ENCODE measurements around the gene CES2. TPM values are rescaled to one million over a fixed set of nuclear protein-coding genes. Genes with fewer than 3 reads are reported as not detected.
A peak's percentile ranks its signal among the peaks of the same experiment; 100 is the strongest.

CES2 gene
- total RNA-seq, 1 donor from 2014 or later: 88.5 TPM

DNA sequence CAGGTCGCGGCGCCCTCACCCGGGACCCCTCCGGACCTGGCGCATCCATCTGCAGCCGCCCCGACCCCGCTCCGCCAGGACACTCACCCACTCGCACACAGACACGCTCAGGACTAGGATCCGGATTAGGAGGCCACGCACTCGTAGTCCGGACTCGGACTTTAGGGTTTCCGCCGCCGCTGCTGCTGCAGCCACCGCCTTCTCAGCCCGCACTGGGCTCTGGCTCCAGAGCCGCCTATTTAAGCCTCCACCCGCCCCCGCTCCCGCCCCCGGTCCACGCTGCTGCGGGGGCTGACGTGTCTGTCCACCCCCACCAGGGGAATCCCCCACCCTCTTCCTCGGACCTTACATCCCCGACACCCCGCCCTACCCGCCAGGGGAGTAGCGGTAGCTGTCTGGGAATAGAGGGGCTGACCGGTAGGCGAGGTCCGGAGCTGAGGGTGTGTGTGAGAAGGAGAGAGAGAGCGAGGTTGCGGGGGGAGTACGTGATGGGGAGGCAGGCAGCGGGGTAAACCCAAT, 9.9 kb upstream of the CES2 start, which contains the start of gene RRAD:
Gene RRAD, minus strand, starts transcription at position 214 of the 519 bp plus-strand sequence. CDS start 356 bp downstream, outside the sequence.
- H3K27ac ChIP-seq (replicated peaks): peak within 1 kb of the TSS; percentile 96
- peak within 1 kb of the TSS; percentile 80 for H3K4me3 ChIP-seq
- H3K36me3 ChIP-seq: peaks cover 22% of the 10 kb centered on the region
- peak; percentile 68 for DNase-seq
- intact Hi-C loops (cut with micrococcal nuclease): no loop called here
- TF ChIP-seq, protein P1, sequence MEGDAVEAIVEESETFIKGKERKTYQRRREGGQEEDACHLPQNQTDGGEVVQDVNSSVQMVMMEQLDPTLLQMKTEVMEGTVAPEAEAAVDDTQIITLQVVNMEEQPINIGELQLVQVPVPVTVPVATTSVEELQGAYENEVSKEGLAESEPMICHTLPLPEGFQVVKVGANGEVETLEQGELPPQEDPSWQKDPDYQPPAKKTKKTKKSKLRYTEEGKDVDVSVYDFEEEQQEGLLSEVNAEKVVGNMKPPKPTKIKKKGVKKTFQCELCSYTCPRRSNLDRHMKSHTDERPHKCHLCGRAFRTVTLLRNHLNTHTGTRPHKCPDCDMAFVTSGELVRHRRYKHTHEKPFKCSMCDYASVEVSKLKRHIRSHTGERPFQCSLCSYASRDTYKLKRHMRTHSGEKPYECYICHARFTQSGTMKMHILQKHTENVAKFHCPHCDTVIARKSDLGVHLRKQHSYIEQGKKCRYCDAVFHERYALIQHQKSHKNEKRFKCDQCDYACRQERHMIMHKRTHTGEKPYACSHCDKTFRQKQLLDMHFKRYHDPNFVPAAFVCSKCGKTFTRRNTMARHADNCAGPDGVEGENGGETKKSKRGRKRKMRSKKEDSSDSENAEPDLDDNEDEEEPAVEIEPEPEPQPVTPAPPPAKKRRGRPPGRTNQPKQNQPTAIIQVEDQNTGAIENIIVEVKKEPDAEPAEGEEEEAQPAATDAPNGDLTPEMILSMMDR (IDR thresholded peaks at IDR 0.05; ENCODE audit: borderline replicate concordance): no peak
- H3K4me1 ChIP-seq: peaks cover 97% of the 10 kb centered on the region
- no peaks in the 10 kb centered on the region for H3K9me3 ChIP-seq (replicated peaks)
- H3K27me3 ChIP-seq (ENCODE audit: low read depth): peaks cover 31% of the 10 kb centered on the region

DNA sequence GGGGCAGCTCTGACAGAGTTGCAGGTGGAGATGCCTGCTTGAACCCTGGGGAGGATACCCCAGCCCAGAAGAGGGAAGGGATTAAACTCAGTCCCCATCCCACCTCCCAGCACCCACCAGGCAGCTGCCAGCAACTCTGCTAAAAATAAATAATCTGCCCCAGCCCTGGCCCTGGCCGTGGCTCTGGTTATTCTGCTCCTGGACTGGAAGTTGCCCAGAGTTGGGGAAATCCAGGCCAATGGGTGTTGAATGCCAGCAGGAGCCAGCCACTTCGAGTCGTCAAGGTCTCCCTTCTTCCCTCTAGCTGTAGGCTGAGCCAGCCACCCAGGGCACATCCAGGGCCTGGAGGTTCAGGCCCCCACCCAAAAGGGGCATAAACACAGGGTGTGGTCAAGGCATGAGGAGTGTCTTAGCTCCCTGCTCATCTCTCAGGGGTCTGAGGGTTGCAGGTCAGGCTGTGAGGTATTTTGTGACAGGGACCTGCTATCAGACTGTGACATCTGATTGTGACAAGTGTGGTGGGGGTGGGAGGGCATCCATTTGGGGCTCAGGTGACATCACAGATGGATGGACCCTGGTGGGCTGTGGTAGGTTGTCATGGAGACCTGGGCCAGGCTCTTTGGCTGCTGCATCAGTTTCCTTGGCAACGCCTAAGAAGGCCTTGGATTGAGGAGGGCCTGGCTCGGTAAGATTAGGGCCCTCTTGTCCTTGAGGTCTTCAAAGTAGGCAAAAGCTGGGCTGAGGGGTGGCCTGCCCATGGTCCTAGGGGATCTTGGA, 9.0 kb upstream of the CES2 start:
- H3K4me1 ChIP-seq: peaks cover 89% of the 10 kb centered on the region
- TF ChIP-seq, protein P1 (IDR thresholded peaks at IDR 0.05; ENCODE audit: borderline replicate concordance): peak; percentile 22
- intact Hi-C loops (cut with micrococcal nuclease): no loop called here
- no peaks in the 10 kb centered on the region for H3K9me3 ChIP-seq (replicated peaks)
- peak overlapping the region; percentile 80 for H3K4me3 ChIP-seq
- peak overlapping the region; percentile 96 for H3K27ac ChIP-seq (replicated peaks)
- H3K36me3 ChIP-seq: peaks cover 25% of the 10 kb centered on the region
- H3K27me3 ChIP-seq (ENCODE audit: low read depth): peaks cover 31% of the 10 kb centered on the region
- peak; percentile 74 for DNase-seq

DNA sequence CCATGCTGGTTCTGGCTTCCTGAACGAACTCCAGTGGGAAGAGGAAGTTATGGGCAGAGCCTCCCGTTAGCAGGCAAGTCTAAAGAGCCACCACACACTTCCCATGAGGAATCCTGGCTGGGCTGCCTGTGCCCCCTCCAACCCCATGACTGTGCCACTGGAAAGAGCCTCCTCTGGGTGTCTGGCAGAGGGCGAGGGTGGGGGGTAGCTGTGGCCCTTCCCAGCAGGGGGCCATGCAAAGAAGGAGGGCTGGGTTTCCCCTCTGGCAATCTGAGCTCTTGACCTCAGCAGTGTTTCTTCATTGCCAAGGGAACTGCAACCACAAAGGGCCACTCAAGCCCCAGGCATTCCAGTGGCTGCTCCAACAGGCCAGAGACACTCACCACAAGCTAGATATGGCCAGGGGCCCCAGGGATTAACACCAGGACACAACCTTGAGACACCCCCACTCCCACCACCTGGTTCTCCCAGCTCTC, 8.3 kb upstream of the CES2 start:
- Histone ChIP-seq H3K4me3 (peak overlapping the region; percentile 80), H3K4me1 (peaks cover 83% of the 10 kb centered on the region), H3K36me3 (peaks cover 21% of the 10 kb centered on the region), H3K27me3 (ENCODE audit: low read depth) (peaks cover 27% of the 10 kb centered on the region), H3K27ac (replicated peaks) (peak overlapping the region; percentile 96), H3K9me3 (replicated peaks) (no peaks in the 10 kb centered on the region)
- intact Hi-C loops (cut with micrococcal nuclease): no loop called here
- peak; percentile 54 for DNase-seq
- TF ChIP-seq, protein P1 (IDR thresholded peaks at IDR 0.05; ENCODE audit: borderline replicate concordance): no peak

DNA sequence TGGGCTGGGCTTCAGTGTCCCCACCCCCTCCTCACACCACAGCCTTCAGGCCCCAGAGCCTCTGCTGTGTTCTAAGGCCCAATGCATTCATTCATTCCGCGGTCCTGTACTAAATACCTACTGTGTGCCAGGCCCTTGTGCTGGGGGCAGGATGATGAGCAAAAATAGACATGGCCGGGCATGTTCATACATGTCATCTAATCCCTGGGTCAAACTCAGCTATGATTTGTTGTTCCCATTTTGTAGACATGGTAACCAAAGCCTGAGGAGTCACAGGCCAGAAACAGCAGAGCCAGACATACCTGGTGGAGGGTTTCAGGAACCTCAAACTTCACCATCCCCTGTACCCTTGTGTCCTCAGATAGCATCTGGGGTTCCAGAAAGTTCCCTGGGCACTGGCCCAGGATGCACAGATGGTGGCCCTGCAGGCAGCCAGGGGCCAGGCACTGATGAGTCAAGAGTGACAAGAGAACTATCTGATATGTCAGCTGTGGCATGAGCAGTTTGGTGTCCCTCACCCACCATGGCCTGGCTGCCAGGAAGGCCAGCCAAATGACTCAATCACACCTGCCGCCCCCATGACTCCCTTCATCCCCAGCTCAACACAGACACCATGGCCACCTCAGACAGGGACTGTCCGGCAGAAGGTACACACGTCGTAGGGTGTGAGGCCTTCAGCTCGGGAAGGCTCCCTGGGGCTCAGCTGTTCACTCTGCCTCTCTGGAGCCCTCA, 7.2 kb upstream of the CES2 start:
- H3K27ac ChIP-seq (replicated peaks): peak overlapping the region; percentile 96
- peaks cover 80% of the 10 kb centered on the region for H3K4me1 ChIP-seq
- no peak for DNase-seq
- peaks cover 14% of the 10 kb centered on the region for H3K36me3 ChIP-seq
- intact Hi-C loops (cut with micrococcal nuclease): no loop called here
- H3K4me3 ChIP-seq: no peak overlapping the region
- H3K27me3 ChIP-seq (ENCODE audit: low read depth): peaks cover 22% of the 10 kb centered on the region
- TF ChIP-seq, protein P1 (IDR thresholded peaks at IDR 0.05; ENCODE audit: borderline replicate concordance): no peak
- H3K9me3 ChIP-seq (replicated peaks): no peaks in the 10 kb centered on the region

DNA sequence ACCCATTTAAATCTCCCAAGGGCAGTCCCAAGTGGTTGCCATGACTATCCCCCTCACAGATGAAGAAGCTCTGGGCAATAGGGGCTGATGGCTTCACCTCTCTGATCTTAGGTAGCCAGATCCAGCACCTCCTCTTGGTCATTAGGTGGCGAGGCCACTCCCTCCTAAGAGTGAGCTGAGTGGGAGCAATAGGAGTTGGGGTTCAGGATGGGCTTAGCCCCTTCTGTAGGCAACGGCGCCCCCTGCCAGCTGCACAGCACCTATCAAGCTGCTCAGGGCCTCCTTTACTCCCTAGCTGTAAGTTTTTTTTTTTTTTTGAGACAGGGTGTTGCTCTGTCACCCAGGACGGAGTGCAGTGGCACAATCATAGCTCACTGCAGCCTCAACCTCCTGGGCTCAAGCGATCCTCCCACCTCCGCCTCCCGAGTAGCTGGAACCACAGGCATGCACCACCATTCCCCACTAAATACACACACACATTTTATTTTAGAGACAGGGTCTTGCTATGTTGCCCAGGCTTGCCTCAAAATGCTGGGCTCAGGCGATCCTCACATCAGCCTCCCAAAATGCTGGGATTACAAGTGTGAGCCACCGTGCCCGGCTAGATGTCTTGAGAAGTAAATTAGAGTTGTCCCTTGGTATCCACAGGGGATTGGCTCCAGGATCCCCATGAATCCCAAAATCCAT, 6.5 kb upstream of the CES2 start:
- Histone ChIP-seq H3K27me3 (ENCODE audit: low read depth) (peaks cover 16% of the 10 kb centered on the region), H3K4me3 (no peak overlapping the region), H3K4me1 (peaks cover 81% of the 10 kb centered on the region), H3K36me3 (peaks cover 11% of the 10 kb centered on the region), H3K9me3 (replicated peaks) (no peaks in the 10 kb centered on the region), H3K27ac (replicated peaks) (peak overlapping the region; percentile 96)
- DNase-seq: no peak
- TF ChIP-seq, protein P1 (IDR thresholded peaks at IDR 0.05; ENCODE audit: borderline replicate concordance): peak; percentile 49
- intact Hi-C loops (cut with micrococcal nuclease): no loop called here
